Measurements from ENCODE around the gene SGIP1. TPM values are rescaled to one million over a fixed set of nuclear protein-coding genes. Genes with fewer than 3 reads are reported as not detected.

The SGIP1 gene
- total RNA-seq, 1 donor from 2014 or later = 32.8 TPM

GRCh38 chr1:66747501-66747900, 213.5 kb downstream of the SGIP1 start:
- Mint-ChIP-seq H3K4me1 (ENCODE audit: unreplicated experiment) (peaks cover 26% of the 10 kb centered on the region), H3K36me3 (ENCODE audit: low read depth, unreplicated experiment) (no peaks in the 10 kb centered on the region), H3K9me3 (ENCODE audit: unreplicated experiment) (no peaks in the 10 kb centered on the region), H3K27ac (ENCODE audit: unreplicated experiment) (no peak overlapping the region), H3K4me3 (ENCODE audit: unreplicated experiment) (no peak overlapping the region), H3K27me3 (ENCODE audit: unreplicated experiment) (peaks cover 2% of the 10 kb centered on the region)
- no peak for DNase-seq (ENCODE audit: low spot score)
- TF ChIP-seq CTCF (IDR thresholded peaks at IDR 0.05; ENCODE audit: unreplicated experiment) = no peak

- Mint-ChIP-seq H3K4me3 (ENCODE audit: unreplicated experiment) (no peak overlapping the region), H3K4me1 (ENCODE audit: unreplicated experiment) (peaks cover 40% of the 10 kb centered on the region), H3K27me3 (ENCODE audit: unreplicated experiment) (no peaks in the 10 kb centered on the region), H3K36me3 (ENCODE audit: low read depth, unreplicated experiment) (no peaks in the 10 kb centered on the region), H3K9me3 (ENCODE audit: unreplicated experiment) (no peaks in the 10 kb centered on the region), H3K27ac (ENCODE audit: unreplicated experiment) (peak overlapping the region; percentile 72)
- no peak for TF ChIP-seq CTCF (IDR thresholded peaks at IDR 0.05; ENCODE audit: unreplicated experiment)
- DNase-seq (ENCODE audit: low spot score) = no peak
These were observed 216.6 kb downstream of the SGIP1 start for GRCh38 chr1:66750577-66750976.

- H3K27me3 Mint-ChIP-seq (ENCODE audit: unreplicated experiment) = no peaks in the 10 kb centered on the region
- peak overlapping the region; percentile 95 for H3K27ac Mint-ChIP-seq (ENCODE audit: unreplicated experiment)
- no peaks in the 10 kb centered on the region for H3K36me3 Mint-ChIP-seq (ENCODE audit: low read depth, unreplicated experiment)
- no peak for DNase-seq (ENCODE audit: low spot score)
- no peaks in the 10 kb centered on the region for H3K9me3 Mint-ChIP-seq (ENCODE audit: unreplicated experiment)
- H3K4me1 Mint-ChIP-seq (ENCODE audit: unreplicated experiment) = peaks cover 40% of the 10 kb centered on the region
- no peak overlapping the region for H3K4me3 Mint-ChIP-seq (ENCODE audit: unreplicated experiment)
- no peak for TF ChIP-seq CTCF (IDR thresholded peaks at IDR 0.05; ENCODE audit: unreplicated experiment)
These were observed 217.2 kb downstream of the SGIP1 start for GRCh38 chr1:66751160-66751559.

GRCh38 chr1:66752000-66752592, 218.1 kb downstream of the SGIP1 start, which contains the start of gene DYNLT5:
Gene DYNLT5, plus strand, starts transcription at chr1:66752459. Its CDS starts 2,200 bp downstream, at chr1:66754659.
- Mint-ChIP-seq H3K27me3 (ENCODE audit: unreplicated experiment) (no peaks in the 10 kb centered on the region), H3K9me3 (ENCODE audit: unreplicated experiment) (no peaks in the 10 kb centered on the region), H3K27ac (ENCODE audit: unreplicated experiment) (peak within 1 kb of the TSS; percentile 95), H3K36me3 (ENCODE audit: low read depth, unreplicated experiment) (peaks cover 6% of the 10 kb centered on the region), H3K4me1 (ENCODE audit: unreplicated experiment) (peaks cover 40% of the 10 kb centered on the region), H3K4me3 (ENCODE audit: unreplicated experiment) (peak within 1 kb of the TSS; percentile 90)
- peak; percentile 78 for DNase-seq (ENCODE audit: low spot score)
- no peak for TF ChIP-seq CTCF (IDR thresholded peaks at IDR 0.05; ENCODE audit: unreplicated experiment)

- peak overlapping the region; percentile 93 for H3K27ac Mint-ChIP-seq (ENCODE audit: unreplicated experiment)
- H3K4me1 Mint-ChIP-seq (ENCODE audit: unreplicated experiment) = peaks cover 41% of the 10 kb centered on the region
- no peaks in the 10 kb centered on the region for H3K27me3 Mint-ChIP-seq (ENCODE audit: unreplicated experiment)
These were observed 218.9 kb downstream of the SGIP1 start for GRCh38 chr1:66752671-66753371.

More at GRCh38 chr1:66752671-66753371, 218.9 kb downstream of the SGIP1 start:
- Mint-ChIP-seq H3K36me3 (ENCODE audit: low read depth, unreplicated experiment) (peaks cover 6% of the 10 kb centered on the region), H3K9me3 (ENCODE audit: unreplicated experiment) (no peaks in the 10 kb centered on the region), H3K4me3 (ENCODE audit: unreplicated experiment) (peak overlapping the region; percentile 90)
- DNase-seq (ENCODE audit: low spot score) = peak; percentile 18
- TF ChIP-seq CTCF (IDR thresholded peaks at IDR 0.05; ENCODE audit: unreplicated experiment) = no peak

Measured in endothelial cell (in vitro differentiated cells).